Liver (tissue), 9 donors: ENCODE measurements around the gene VPS35. TPM values are rescaled to one million over a fixed set of nuclear protein-coding genes. Genes with fewer than 3 reads are reported as not detected.

Experiments used
- DNase-seq: peaks from one replicate; pipeline ENCODE4 v3.0.0-alpha.2; 2017; ENCODE audit warnings: low spot score
- H3K27ac ChIP-seq, 2 donors: one replicate each; pipeline ENCODE4 v1.7.0; 2013; ENCODE audit warnings: inconsistent platforms in 2 of 2, low read length in 2 of 2, control low read depth in 1 of 2, low read depth in 1 of 2, mild to moderate bottlenecking in 1 of 2
- H3K27me3 ChIP-seq, 4 donors: one replicate each; pipeline versions ENCODE4 v1.6.1 to v1.7.0; 2013; ENCODE audit warnings: low read length in 3 of 4, inconsistent platforms in 1 of 4, mild to moderate bottlenecking in 1 of 4, moderate library complexity in 1 of 4; ENCODE audit not compliant: control insufficient read depth in 4 of 4, insufficient read depth in 4 of 4
- H3K36me3 ChIP-seq, 4 donors: one replicate each; pipeline versions ENCODE4 v1.6.1 to v1.7.0; 2013; ENCODE audit warnings: low read length in 3 of 4, mild to moderate bottlenecking in 3 of 4, low read depth in 1 of 4, moderate library complexity in 1 of 4; ENCODE audit not compliant: control insufficient read depth in 4 of 4, insufficient read depth in 3 of 4
- H3K4me1 ChIP-seq, 4 donors: one replicate each; pipeline versions ENCODE4 v1.6.1 to v1.7.0; 2013; ENCODE audit warnings: low read length in 3 of 4, mild to moderate bottlenecking in 3 of 4, moderate library complexity in 1 of 4; ENCODE audit not compliant: control insufficient read depth in 4 of 4, insufficient read depth in 4 of 4
- H3K4me3 ChIP-seq, 3 donors: one replicate each; pipeline versions ENCODE4 v1.6.1 to v1.7.0; 2013; ENCODE audit warnings: low read length in 3 of 3, control low read depth in 1 of 3, low read depth in 1 of 3, mild to moderate bottlenecking in 1 of 3
- H3K9ac ChIP-seq, 2 donors: one replicate each; pipeline ENCODE4 v1.7.0; 2013; ENCODE audit warnings: low read length in 2 of 2, mild to moderate bottlenecking in 2 of 2, moderate library complexity in 2 of 2, control low read depth in 1 of 2, low read depth in 1 of 2
- H3K9me3 ChIP-seq, 4 donors: one replicate each; pipeline versions ENCODE4 v1.6.1 to v1.7.0; 2013; ENCODE audit warnings: low read length in 3 of 4; ENCODE audit not compliant: control insufficient read depth in 4 of 4
- CTCF ChIP-seq: fragments of 150-350 bp; IDR thresholded peaks from 2 replicates; pipeline ENCODE4 v1.5.1; 2017; ENCODE audit warnings: improper control_type of control experiment, low read depth, low read length; ENCODE audit not compliant: missing input control
- EGR1 ChIP-seq, 2 donors: IDR thresholded peaks; 2 replicates each; pipeline ENCODE4 v1.6.1; 2016 to 2018; ENCODE audit warnings: antibody characterized with exemption in 2 of 2, low read depth in 2 of 2
- FOXA1 ChIP-seq: IDR thresholded peaks from 2 replicates; pipeline ENCODE4 v1.6.1; 2016; ENCODE audit warnings: antibody characterized with exemption
- FOXA2 ChIP-seq: IDR thresholded peaks from 2 replicates; pipeline ENCODE4 v1.6.1; 2016; ENCODE audit warnings: antibody characterized with exemption
- GABPA ChIP-seq, 2 donors: IDR thresholded peaks in 1 of 2; conservative IDR thresholded peaks in 1 of 2; 2 replicates each; pipeline ENCODE4 v1.6.1; 2016; ENCODE audit warnings: antibody characterized with exemption in 2 of 2, mild to moderate bottlenecking in 1 of 2, moderate library complexity in 1 of 2
- HNF4A ChIP-seq, 2 donors: conservative IDR thresholded peaks; 2 replicates each; pipeline ENCODE4 v1.6.1; 2016; ENCODE audit warnings: antibody characterized with exemption in 2 of 2, mild to moderate bottlenecking in 2 of 2
- HNF4G ChIP-seq: IDR thresholded peaks from 2 replicates; pipeline ENCODE4 v1.6.1; 2016; ENCODE audit warnings: antibody characterized with exemption
- JUND ChIP-seq, 2 donors: IDR thresholded peaks; 2 replicates each; pipeline ENCODE4 v1.6.1; 2016; ENCODE audit warnings: antibody characterized with exemption in 2 of 2
- MAX ChIP-seq: IDR thresholded peaks from 2 replicates; pipeline ENCODE4 v1.6.1; 2016; ENCODE audit warnings: antibody characterized with exemption
- RAD21 ChIP-seq, 2 donors: IDR thresholded peaks; 2 replicates each; pipeline ENCODE4 v1.6.1; 2016; ENCODE audit warnings: antibody characterized with exemption in 2 of 2, mild to moderate bottlenecking in 2 of 2
- REST ChIP-seq: IDR thresholded peaks from 2 replicates; pipeline ENCODE4 v1.6.1; 2016; ENCODE audit warnings: antibody characterized with exemption, mild to moderate bottlenecking
- RXRA ChIP-seq, 2 donors: IDR thresholded peaks; 2 replicates each; pipeline ENCODE4 v1.6.1; 2017 to 2018; ENCODE audit warnings: antibody characterized with exemption in 2 of 2, mild to moderate bottlenecking in 1 of 2
- SP1 ChIP-seq: IDR thresholded peaks from 2 replicates; pipeline ENCODE4 v1.6.1; 2018; ENCODE audit warnings: antibody characterized with exemption, mild to moderate bottlenecking
- YY1 ChIP-seq: IDR thresholded peaks from 2 replicates; pipeline ENCODE4 v1.6.1; 2016; ENCODE audit warnings: antibody characterized with exemption, mild to moderate bottlenecking
- ZBTB33 ChIP-seq: IDR thresholded peaks from 2 replicates; pipeline ENCODE4 v1.6.1; 2016; ENCODE audit warnings: antibody characterized with exemption
- WGBS: extraction: QIAGEN DNeasy Blood & Tissue Kit; methylation state at CpG from one replicate; pipeline ENCODE4 v1.1.7; 2013; 5-methylcytosine and 5-hydroxymethylcytosine counted together
- polyA plus RNA-seq, 2 donors: library from polyadenylated mRNA; stranded (reverse) in 1 of 2; unstranded in 1 of 2; fragments of 200-250 nt in 1 of 2; fragments of >200 nt in 1 of 2; fragmentation: Nextera tagmentation in 1 of 2; extraction: Ambion mirVana in 1 of 2; gene quantifications; one replicate each; pipeline versions ENCODE4 v1.2.1 to v1.2.3, GENCODE V29; 2013 to 2015
- total RNA-seq, 2 donors: library from RNA; depleted of rRNA; stranded (reverse); fragments of >200 nt; gene quantifications; one replicate each; pipeline ENCODE4 v1.2.3, GENCODE V29; 2014
- donor health status: healthy.
- donor health status: healthy.
- donor health status: healthy.
- donor health status: healthy.
- donor health status: healthy.

VPS35 gene
- total and polyA plus RNA-seq, 4 donors, result 10.5 to 52.7 (median 23.6) TPM

- DNase-seq, result peak; percentile 97
- Histone ChIP-seq H3K27me3 (no peaks in the 10 kb centered on the region), H3K9me3 (no peaks in the 10 kb centered on the region), H3K4me3 (peak within 1 kb of the TSS; percentile 70 to 88 (median 81)), H3K9ac (peak within 1 kb of the TSS; percentile 45 to 67), H3K36me3 (no peaks in the 10 kb centered on the region), H3K4me1 (peaks cover 4 to 29% (median 23%) of the 10 kb centered on the region in 4 donors), H3K27ac (peak within 1 kb of the TSS; percentile 90)
- under 1% methylated on average over 79 of the region's 79 CpGs for WGBS
- TF ChIP-seq RAD21 (IDR thresholded peaks at IDR 0.05), result peak; percentile 6 to 21
- no peak for TF ChIP-seq ZBTB33
- TF ChIP-seq CTCF, result peak; percentile 8
- TF ChIP-seq SP1, result peak; percentile 83
- peak; percentile 10 for TF ChIP-seq YY1
- TF ChIP-seq HNF4A (conservative IDR thresholded peaks at IDR 0.05), result no peak
- no peak for TF ChIP-seq EGR1 (IDR thresholded peaks at IDR 0.05; ENCODE audit: low read depth in 2 of 2)
Measured at GRCh38 chr16:46689365-46690280, 645 bp upstream of the VPS35 start, which contains the start of gene ORC6. Gene ORC6, plus strand, starts transcription at chr16:46689659. Its CDS starts 47 bp downstream, at chr16:46689706.

- H3K4me3 ChIP-seq, result peak overlapping the region; percentile 70 to 88 (median 81)
- peaks cover 4 to 29% (median 23%) of the 10 kb centered on the region in 4 donors for H3K4me1 ChIP-seq
- no peaks in the 10 kb centered on the region for H3K36me3 ChIP-seq
- WGBS, result 10% methylated on average over 14 of the region's 14 CpGs
- H3K9me3 ChIP-seq, result no peaks in the 10 kb centered on the region
- peak overlapping the region in 1 of 2 donors; percentile 45 for H3K9ac ChIP-seq
- no peak for DNase-seq
- H3K27ac ChIP-seq, result peak overlapping the region; percentile 90
- no peaks in the 10 kb centered on the region for H3K27me3 ChIP-seq
- TF ChIP-seq HNF4A (conservative IDR thresholded peaks at IDR 0.05) (no peak), REST (no peak), JUND (IDR thresholded peaks at IDR 0.05) (no peak), CTCF (no peak), RXRA (IDR thresholded peaks at IDR 0.05) (no peak), ZBTB33 (no peak), HNF4G (no peak), SP1 (no peak), FOXA2 (no peak), EGR1 (IDR thresholded peaks at IDR 0.05; ENCODE audit: low read depth in 2 of 2) (no peak), MAX (no peak), RAD21 (IDR thresholded peaks at IDR 0.05) (no peak), GABPA (IDR thresholded peaks at IDR 0.05 in 1 of 2, conservative IDR thresholded peaks at IDR 0.05 in 1 of 2) (no peak), FOXA1 (no peak)
Measured at GRCh38 chr16:46688101-46688653, 801 bp downstream of the VPS35 start.
